ENCODE data around the gene EME2.

Gene EME2

DNA sequence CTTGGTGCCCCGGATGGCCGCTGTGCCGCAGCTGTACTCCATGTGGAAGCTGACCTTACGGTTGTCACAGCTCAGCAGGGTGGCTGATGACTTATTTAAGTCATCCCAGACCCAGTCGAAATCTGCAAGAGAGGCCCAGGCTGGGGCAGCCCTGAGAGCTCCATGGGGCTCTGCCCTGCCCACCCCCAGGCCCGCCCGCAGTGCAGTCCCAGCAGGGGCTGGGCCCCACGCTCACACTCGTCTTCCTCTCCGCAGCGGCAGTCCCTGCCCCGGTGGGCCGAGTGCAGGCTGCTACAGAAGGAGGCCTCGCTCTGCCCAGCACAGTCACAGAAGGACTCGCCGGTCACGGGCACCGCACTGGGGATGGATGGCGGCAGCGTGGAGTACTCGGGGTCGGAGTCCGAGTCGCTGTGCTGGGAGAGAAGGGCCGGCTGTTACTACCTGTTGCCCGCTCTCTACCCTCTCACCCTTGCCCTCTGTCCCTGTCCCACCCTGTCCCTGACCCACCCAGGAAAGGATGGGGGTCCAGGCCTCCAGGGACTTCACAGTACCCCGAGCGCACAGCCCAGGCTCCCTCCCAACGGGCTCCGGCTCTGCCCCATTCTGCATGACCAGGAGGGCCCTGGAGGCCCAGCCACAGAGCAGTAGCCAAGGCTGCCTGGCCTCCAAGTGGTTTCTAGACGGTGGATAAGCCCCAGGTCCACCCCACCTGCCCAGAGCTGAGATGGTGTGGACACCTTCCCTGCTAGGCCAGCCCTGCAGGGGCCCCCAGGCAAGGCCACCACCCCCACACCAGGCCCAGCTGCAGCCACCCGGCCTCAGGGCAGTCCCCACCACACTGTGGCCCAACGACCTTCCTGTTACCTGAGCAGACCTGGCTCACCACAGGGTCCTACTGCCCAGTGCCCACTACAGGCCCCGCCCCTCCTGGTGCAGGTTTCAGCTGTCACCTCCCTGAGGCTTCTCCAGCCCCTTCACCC is 5.9 kb downstream of the EME2 start:
- DNase-seq: no peak

DNA sequence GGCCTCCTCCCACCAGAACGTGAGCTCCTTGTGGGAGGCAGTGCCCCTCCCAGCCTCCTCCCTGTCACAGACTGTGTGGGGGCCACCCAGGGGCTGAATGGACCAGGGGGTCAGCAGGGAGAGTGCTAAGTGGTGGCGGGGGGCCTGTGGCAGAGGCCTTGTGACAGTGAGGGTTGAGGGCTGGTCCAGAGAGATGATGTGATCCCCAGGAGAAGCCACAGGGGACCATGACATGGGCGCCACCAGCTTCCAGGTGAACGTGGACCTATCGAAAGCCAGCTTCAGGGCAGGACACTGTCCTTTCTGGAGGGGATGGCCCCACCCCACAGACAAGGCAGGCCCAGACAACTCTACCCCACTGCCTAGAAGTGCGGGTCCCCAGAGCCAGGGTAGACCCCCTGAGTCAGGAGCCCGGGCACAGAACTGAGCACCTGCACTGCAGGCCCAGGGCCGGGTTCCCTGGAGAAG is 6.7 kb downstream of the EME2 start:
- DNase-seq: no peak

- no peak for DNase-seq
These were observed 7.4 kb downstream of the EME2 start for GRCh38 chr16:1779741-1780676.

DNA sequence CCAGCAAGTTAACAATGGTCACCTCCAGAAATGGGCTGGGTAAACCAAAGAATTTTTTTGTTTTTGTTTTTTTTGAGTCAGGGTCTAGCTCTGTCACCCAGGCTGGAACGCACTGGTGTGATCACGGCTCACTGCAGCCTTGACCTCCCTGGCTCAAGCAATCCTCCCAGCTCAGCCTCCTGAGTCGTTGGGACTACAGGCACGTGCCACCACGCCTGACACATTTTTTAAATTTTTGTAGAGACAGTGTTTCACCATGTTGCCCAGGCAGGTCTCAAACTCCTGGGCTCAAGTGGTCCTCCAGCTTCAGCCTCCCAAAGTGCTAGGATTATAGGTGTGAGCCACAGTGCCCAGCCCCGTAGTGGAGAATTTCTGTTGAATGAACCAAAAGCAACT is 8.1 kb downstream of the EME2 start:
- DNase-seq: no peak

DNA sequence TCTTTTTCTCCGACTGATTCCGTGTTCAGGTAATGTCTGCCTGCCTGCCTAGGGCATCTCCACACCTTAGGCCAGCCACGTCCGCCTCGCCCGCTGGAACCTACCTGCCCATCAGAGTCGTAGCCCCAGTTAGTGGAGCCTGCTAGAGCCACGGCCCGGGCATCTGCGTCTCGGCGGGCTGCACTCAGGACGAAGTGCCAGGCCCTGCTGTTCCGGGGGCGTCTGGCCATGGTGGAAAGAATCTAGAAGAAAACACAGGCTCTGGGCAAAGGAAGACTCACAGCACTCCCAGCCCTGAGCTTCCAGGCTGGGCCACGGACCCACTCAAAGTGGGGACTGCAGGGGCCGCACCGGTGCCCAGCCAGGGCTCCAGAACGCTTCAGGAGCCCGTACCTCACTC is 8.6 kb downstream of the EME2 start:
- DNase-seq: no peak

DNA sequence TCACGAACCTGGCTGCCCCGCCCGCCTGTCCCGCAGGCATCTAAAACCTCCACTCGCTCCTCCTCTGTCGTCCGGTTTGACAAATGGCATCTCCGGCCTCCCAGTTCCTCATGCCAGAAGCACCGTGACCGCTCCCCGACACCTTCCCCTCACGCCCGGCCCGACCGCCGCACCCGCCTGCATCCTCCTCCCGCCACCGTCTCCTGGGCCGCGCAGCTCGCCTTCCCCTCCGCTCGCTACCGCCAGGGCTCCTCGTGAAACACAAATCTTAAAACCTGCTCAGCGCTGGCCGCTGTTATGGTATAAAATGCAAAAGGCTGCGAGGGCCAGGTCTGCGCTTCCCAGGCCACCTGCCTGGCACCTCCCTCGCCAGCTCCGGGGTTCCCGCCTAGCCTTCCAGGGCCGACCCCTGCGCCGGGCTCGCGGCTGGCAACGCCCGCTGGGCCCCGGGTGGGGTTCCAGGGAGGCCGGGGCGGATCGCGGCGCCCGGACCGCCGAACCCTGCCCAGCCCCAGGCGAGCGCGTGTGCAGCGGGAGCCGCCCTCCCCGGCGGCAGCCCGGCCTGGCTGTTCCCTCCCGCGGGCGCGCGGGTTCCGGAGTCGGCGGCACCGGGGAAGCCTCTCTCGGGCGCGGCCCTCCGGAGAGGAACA is 9.3 kb downstream of the EME2 start:
- no peak for DNase-seq

- peak; percentile 100 for DNase-seq
These were observed 10.0 kb downstream of the EME2 start, which contains the start of the genes NUBP2 and SPSB3 for GRCh38 chr16:1782408-1783264. Gene NUBP2, plus strand, starts transcription at chr16:1782960. Its CDS starts 61 bp downstream, at chr16:1783021. Gene SPSB3, minus strand, starts transcription at chr16:1782571. Its CDS starts 1,088 bp downstream, at chr16:1781483.

- no peak for DNase-seq
These were observed 12.6 kb downstream of the EME2 start for GRCh38 chr16:1784977-1785845.

- DNase-seq: no peak
These were observed 13.2 kb downstream of the EME2 start for GRCh38 chr16:1785846-1786170.

DNA sequence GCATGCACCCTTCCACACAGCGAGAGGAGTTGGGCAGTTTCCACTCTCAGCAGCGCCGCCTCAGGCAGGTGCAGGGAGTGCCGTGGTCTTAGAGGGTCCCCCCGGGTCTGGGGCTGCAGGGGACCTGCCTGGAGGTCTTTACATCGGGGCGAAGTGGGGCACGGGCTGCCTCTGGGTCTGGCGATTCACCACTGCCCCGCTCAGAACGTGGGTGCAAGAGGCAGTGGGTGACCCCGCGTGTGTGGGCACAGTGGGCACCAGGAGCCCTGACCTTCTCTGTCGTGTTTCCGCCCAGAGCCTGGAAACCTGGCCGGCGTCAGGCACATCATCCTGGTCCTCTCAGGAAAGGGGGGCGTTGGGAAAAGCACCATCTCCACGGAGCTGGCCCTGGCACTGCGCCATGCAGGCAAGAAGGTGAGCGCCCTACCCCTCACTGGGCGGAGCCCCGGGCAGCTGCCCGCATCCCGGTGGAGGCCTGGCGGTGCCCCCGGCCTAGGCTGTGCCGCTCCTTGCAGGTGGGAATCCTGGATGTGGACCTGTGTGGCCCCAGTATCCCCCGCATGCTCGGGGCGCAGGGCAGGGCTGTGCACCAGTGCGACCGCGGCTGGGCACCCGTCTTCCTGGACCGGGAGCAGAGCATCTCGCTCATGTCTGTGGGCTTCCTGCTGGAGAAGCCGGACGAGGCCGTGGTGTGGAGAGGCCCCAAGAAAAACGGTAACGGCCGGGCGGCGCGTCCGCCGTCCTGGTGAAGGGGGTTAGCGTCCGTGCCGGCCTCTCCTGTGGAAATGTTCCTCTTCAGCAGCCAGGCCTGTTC is 13.8 kb downstream of the EME2 start:
- DNase-seq: no peak

- no peak for DNase-seq
These were observed 14.4 kb downstream of the EME2 start for GRCh38 chr16:1787056-1787321.

GRCh38 chr16:1787322-1788094 is 14.9 kb downstream of the EME2 start:
- no peak for DNase-seq

- DNase-seq: no peak
These were observed 15.6 kb downstream of the EME2 start for GRCh38 chr16:1788095-1788707.

- DNase-seq: no peak
These were observed 16.1 kb downstream of the EME2 start for GRCh38 chr16:1788708-1789100.

GRCh38 chr16:1789643-1790045 is 17.0 kb downstream of the EME2 start:
- DNase-seq: no peak

- DNase-seq: no peak
These were observed 17.6 kb downstream of the EME2 start for GRCh38 chr16:1790261-1790610.

DNA sequence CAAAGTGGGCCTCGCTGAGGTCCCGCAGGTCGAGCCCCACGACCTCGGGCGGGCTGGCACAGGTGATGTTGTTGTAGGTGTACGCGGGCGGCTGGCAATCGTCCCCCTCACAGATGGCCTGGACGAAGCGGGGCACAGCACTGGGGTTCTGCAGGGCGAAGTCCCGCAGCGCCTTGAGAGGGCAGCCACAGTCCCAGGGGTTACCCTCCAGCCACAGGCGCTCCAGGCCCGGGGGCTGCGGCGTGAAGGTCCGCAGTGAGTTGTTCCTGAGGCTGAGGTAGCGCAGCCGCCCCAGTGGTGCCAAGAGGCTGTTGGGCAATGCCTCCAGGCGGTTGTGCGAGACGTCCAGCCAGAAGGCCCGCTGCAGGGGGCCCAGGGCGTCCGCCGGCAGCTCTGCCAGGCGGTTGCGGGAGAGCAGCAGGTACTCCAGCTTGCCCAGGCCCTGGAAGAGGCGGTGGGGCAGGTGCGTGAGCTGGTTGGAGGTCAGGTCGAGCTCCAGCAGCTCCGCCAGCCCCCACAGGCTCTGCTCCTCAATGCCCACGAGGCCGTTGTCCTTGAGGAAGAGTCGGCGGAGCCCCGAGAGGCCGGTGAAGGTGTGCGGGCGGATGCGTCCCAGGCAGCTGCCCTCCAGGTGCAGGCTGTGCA is 18.1 kb downstream of the EME2 start:
- DNase-seq: no peak

GRCh38 chr16:1791256-1791942 is 18.8 kb downstream of the EME2 start:
- DNase-seq: no peak
